ENCODE data around the gene SOX6.
"Not testable (repeated sequence)": the region's sequence is repeated elsewhere in the genome, so short reads cannot be mapped to it uniquely, and the experiment has no call there.

Gene SOX6

DNA sequence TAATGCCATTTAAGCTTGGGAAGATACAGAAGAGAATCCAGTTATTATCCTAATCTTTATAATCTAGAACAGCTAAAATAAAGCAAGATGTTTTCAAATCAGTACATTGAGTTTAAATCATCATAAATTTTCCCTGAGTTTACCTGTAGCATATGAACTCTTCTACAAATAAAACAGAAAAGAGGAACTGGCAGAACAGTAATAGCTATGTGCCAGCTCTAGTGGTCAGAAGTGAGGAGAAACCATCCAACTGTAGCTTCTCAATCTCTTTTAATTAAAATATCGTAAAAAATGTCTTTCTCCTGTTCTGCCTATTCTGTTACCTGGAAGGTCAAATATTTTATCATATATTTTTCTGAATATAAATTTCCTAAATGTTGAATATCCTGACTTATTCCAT is 266.9 kb downstream of the SOX6 start:
- DNase-seq, result no peak

DNA sequence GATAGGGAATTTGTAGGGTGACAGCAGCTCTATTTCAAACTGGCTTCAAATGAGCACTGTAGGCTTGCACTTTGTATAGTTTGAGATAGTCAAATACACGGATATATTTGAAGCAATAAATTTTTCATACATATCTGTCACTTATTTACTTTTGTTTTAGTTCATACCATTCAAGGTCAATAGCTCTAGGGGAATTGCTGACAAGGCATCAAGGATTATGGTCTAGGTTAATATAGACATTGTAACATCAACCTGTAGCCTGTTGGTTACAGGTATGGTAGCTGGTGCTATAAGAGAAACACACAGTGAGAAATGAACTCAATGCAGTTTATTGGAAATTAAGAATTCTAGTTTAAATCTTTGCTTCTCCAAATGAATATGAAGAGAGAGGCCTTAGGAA is 267.6 kb downstream of the SOX6 start:
- no peak for DNase-seq

DNA sequence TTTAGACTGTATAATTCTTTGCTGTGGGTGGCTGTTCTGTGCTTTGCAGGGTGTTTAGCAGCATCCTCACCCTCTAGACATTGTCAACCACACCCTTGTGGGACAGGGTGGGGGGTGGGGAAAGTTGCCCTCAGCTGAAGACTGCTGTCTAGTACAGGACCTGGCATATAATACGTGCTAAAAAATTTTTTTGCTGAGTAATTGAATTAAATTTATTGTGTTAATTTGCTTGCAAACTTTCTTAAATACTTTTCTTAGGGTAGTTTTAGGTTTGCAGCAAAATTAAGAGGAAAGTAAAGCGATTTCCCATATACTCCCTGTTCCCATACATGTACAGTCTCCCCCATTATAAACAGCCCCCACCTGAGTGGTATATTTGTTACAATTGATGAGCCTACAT is 268.5 kb downstream of the SOX6 start:
- DNase-seq, result no peak

DNA sequence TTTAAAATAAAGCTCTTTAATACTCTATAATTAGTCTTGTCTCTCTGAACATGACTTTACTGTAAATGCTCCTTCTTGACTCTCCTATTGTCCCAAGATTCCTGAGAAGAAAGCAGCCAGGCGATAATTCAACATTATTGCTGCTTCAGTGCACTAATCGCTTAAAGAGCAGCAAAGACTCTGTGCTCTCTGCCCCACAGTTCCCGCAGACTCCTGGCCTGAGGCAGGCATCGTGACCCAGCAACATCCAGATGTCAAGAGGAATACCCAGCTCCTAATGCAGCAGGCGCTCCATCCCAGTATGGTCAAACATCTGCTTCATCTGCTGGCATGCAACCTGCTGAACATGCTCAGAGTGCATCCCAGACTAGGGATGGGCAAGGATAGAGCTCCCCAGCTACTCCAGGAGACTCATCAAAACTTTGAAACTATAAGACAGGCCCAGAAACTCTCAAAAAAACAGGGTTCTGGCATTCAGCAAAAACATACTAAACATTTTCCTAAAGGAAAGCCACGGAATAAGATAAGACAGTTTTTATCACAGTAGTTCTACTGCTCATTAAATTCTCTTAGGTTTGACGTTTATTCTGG is 270.0 kb downstream of the SOX6 start:
- DNase-seq, result no peak

DNA sequence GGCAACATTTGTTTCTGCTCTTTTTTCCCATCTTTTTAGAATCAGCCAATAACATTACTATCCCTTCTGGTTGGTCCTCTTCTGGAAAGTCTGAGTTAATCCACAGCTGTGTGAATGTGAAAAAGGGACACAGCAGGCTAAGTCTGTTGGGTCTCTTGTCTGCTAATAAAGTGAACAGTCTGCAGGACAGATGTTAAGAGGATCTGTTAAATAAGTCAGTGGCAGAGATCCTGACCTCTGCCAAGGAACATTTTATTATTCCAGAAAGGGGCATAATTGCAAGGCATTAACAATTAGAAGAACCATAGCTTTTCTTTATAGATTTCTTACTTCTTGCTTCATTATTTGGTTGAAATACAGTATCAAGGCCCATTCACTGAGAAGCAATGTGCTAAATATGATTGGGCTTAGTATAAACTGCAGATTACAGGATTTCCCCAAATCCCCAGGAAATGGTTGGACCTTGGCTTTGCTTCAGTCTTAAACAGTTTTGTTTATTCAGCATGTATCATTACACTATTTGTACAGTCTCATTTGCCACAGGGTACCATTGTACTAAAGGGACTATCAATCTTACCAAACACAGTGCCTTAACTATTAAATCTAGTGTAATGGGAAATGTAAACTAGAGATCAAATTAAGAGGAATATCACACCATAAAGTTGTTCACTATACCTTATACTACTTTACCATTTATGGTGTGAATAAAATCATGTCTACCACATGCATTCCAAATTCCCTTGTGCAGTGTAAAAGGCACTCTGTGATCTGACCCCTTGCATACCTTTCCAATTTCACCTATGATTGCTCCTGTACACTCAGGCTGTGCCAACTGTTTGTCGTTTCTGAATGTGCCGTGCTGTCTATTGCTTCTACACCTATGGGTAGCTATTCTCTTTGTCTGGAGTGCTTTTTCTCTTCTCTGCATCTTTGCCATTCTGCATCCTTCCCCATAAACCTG is 274.0 kb downstream of the SOX6 start:
- no peak for DNase-seq

DNA sequence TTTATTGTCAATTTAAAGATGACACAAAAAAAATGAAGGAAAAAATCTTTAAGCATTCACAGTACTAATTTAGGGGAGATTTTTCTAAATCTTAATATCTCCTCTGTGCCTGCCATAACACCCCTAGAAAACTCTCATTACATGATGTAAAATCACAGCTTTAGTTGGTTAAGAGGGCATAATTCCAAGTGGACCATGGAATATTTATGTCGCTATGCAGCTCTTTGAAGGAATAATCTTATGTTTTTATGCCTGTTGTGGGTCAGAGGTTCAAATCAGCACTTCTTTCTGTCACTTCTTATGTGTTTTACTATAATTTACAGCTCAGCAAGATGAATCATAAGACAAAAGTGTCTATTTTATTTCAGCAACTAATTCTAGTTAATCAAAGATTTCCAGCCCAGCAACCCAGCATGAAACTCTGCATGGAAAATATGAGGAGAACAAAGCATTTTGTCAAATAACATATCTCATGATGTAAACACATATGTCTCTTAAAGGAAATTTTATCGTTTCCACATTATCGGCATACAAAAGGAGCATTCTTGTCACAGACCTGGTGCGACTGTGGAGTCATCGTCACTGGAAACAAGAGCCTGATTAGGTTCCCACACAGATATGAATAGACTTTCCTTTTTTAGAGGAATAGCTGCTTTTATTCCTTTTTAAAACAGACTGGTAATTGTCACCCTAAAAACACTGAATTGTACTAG is 274.8 kb downstream of the SOX6 start:
- DNase-seq, result no peak

DNA sequence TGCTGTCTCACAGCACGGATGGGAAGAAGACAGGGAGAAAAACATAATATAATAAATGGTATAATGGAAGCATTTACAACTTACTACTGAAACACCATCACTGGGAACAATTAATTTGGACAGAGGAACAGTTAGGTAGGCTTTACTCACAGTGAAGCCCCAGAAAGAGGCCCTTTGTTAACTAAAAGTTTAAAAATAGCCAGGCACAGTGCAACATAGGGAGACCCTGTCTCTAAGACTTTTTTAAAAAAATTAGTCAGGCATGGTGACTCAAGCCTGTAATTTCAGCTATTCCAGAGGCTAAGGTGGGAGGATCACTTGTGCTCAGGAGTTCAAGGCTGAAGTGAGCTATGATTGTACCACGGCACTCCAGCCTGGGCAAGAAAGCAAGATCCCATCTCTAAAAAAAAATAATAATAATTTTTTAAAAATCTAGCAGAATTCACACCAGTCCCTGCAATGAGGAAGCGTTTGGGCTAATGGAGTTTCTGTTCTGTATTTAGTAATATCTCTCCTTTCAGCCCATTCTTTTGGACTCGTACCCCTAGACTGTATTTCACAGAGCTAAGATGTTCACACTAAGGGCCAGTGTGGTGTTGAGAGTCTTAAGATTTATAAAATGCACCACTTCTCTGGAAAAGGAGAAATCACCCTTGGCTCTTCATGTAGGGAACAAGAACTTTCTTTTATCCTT is 275.5 kb downstream of the SOX6 start:
- DNase-seq, result no peak

DNA sequence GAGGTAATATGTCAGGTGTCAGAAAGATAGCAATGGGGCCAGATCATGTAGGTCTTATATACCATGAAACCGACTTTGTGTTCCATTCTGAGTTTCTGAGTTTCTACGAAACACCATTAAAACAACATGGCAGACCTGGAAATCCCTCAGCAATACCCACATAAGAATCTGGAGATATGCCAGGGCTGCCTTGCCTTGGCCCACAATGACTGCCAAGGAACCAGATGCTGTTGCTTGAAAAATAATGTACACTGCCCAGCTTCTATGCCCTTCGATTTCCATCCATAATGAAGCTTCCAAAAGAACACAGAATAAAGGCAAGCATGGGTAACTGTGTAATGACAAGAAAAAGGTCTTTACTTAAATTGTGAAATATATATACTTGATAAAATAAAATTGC is 277.4 kb downstream of the SOX6 start:
- no peak for DNase-seq

DNA sequence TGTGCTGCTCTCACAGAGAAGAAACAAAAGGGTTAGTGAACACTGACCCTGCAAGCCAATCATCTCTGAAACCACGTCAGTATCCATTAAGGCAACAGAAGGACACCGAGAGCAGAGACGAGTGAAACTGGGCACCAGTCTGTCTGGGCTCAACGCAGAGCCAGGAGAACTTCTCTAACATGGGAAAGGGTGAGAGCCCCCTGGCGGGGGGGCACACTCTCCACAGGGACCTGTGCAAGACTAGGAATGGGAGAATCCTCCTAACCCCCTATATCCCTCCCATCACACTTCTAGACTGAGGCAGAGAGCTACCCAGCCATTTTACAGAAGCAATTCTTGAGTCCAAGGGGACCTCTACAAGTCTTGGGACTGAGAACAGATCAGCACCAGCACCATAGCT is 285.8 kb downstream of the SOX6 start:
- no peak for DNase-seq

DNA sequence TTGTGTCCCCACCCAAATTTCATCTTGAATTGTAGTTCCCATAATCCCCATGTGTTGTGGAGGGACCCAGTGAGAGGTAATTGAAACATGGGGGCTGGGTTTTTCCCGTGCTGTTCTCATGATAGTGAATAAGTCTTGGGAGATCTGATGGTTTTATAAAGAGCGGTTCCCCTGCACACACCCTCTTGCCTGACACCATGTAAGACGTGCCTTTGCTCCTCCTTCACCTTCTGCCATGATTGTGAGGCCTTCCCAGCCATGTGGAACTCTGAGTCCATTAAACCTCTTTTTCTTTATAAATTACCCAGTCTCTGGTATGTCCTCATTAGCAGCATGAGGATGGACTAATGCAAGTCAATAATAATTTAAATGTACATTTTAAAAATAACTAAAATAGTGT is 289.1 kb downstream of the SOX6 start:
- DNase-seq, result not testable (repeated sequence)

DNA sequence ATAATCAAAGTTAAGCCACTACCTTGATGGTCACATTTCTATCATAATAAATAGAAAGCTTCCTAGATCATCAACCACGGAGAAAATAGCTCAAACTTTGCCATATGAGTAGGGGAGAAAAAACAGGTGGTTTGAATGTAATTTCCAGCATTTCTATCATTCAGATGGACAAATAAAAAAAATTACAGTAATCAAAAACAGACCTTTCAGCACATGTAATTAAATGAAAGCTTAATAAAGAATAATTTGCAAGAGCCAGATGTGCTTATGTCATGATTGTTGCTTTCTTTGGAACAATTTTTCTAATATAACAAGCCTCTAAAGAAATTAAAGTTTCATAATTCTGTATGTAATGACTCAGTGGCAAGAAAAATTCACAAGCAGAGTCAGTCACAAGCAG is 297.0 kb downstream of the SOX6 start:
- no peak for DNase-seq

DNA sequence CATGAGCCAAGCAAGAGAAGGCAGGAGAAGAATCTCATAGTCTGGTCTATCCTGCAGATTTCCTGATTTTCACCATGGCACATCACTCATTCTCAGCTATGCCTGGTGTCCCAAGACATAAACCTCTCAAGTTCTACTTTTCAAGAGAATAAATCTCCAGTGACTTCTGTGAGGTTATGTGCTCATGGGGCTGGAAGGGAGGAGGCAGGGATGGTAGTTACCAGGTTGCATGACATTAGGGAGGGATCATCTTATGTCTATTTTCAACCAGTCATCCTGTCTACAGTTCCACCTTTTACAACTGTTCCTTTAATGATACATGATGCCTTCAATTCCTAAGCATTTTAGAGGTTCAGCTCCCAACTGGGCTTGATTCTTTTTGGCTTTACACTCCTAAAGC is 297.7 kb downstream of the SOX6 start:
- DNase-seq, result no peak

DNA sequence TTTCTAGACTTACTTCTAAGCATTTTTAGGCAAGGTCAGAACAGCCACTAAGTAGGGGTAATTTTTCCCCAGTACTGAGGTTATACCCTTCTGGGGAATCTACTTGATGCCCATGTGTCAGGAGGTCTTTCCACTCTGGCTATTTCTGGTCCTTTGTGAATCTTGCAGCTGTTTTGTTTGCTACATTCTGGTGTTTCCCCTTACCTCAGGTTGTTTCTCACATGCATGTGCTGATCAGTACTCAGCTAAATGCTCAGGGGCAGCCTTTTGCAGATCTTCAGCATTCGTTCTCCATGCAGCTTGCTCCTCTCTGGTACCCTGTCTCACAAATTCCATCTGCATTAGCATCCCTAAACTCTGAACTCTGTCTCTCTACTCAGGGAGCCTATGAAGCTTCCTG is 303.6 kb downstream of the SOX6 start:
- no peak for DNase-seq

DNA sequence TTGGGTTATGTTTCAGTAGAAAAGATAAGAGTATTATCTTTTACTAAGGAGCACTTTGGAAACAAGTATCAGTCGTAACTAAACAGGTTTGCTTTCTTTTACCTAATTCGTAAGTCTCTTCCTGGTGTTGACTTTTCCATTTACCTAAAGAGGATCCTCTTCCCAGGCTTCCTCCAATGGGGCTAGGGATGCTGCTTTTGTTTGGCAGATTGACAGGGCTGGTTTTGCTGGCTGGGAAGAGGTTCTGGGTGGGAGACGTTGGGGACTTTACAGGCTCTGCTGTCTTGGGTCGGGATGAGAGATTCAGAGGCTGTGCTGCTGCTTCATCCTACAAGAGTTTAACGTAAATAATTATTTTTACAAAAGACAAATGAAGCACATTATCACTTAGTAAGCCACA is 306.7 kb downstream of the SOX6 start:
- DNase-seq, result no peak

DNA sequence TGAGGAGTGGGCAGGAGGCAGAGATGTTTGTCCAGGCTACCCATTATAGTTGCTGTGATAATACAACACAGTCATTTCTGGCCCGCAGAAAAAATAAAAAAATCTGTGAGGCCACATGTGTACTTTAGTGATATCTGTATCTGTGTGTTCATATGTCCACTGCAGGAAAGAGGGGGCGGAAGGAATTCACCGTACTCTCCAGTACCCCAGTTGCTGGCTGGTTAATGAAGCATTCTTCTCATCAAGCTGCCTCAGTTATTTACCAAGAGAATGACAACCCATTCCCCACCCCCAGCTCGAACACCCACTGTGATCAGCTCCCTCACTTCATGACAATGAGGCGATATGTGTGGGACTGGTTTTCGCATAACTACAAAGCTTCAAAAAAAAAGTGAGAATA is 309.3 kb downstream of the SOX6 start:
- no peak for DNase-seq

DNA sequence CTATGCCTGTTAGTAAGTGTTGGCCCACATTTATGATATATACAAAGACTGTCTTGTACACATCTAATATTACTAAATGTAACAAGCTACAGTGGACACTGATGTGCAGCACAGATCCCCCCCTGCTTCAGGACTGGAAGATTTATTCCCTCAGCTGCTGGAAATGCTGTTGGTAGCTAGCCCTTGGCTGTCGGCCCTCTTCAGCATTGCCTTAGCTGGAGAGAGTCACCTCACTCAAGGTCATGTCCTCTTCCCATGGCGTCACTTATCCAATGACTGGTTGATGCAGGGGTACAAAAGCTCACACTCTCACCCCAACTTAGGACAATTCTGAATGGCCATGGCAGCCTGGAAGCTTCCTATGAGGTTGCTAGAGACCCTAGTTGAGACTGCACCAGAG is 312.7 kb downstream of the SOX6 start:
- DNase-seq, result no peak

DNA sequence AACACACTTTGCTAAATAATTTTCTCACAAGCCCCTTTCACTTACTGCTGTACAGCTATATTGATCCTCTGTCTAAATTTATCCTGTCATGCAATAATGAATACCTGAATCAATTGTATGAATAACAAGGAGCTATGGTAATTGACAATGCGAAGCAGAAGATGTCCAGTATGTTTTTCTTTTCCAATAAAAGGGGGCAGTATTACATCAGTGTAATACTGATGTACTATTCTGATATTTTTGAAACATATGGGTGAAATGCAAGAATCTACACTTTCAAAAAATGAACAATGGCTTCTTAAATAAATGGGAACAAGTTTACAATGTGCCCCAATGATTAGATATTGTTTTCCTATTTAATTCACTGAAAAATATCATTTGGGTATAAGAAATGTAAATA is 315.1 kb downstream of the SOX6 start:
- DNase-seq, result no peak

DNA sequence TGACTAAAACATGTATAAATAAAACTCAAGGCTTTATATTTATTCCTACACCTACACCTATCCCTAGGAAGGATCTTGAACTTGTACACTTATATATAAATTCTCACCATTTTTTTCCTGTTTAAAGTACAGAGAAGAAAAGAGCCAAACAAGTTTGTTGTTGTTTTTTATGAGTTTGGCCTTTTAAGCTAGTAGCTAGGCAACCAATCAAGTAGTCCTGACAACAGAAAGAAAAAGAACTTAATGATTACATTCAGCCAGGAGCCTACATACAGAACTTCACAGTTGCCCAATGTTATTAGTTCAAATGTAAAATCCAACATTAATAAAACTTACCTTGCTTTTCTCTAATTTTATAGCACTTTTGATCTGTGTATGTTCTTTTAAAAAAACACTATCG is 316.2 kb downstream of the SOX6 start:
- no peak for DNase-seq

DNA sequence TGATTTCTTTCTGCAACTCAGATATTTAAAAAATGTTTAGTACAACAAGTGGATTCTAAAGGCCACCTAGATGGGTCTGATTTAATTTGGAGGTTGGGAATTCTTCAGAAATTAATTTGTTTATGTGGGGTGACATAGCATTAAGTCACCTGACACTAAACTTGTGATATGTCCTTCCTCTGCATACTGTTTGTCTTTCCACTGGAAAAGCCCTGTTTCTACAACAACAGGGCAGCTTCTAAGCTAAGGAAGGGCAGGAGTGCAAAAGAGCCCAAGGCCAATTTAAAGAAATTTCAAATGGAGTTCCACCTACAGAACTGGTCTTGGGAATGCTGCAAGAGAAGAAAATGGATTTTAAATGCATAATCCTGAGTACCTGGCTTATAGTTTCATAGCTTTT is 319.2 kb downstream of the SOX6 start:
- no peak for DNase-seq

DNA sequence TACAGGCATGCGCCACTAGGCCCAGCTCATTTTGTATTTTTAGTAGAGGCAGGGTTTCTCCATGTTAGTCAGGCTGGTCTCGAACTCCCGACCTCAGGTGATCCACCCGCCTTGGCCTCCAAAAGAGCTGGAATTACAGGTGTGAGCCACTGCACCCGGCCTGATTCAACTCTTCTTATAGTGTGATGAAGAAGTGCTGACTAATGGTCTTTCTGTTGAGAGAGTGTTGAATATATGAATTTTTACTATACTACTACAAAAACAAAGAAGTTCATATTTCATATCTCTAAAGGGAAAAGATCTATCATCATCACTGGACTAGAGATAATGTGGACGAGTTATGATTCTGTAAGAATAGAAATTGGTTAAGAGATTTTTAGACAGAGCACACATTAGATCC is 320.1 kb downstream of the SOX6 start:
- no peak for DNase-seq

DNA sequence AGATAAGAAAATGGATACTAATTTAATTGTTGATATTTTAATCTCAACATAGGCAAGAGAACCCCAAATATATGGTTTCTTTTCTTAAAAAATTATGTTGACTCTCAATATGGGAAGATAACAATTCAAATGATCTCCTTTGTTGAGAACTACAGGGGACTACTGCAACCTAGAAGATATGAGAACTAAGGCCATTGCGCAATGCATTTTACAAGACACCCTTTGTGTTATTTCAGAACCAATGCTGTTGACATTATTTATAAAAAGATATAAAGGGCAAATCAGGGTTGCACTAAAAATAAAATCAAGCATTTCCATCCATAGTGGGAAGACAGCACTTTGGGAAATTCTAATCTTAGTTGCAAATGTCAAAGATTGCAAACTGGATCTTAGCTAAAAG is 322.3 kb downstream of the SOX6 start:
- no peak for DNase-seq

DNA sequence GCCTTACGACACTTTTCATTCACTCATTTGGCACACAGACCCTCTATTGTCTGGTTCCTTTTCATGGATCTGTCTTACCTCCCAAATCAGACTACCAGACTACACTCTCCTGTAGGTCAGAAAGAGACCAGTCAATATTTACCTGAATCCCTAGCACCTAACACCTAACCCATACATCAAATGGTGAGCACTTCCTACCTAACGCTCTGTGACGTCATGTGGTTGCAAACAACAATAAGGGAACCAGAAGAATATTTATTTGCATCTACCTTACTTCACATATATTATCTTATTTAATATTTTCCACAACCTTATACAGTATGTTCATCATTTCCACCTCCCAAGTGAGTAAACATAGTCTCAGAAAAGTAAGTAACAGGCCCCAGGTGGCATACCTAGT is 323.4 kb downstream of the SOX6 start:
- no peak for DNase-seq

DNA sequence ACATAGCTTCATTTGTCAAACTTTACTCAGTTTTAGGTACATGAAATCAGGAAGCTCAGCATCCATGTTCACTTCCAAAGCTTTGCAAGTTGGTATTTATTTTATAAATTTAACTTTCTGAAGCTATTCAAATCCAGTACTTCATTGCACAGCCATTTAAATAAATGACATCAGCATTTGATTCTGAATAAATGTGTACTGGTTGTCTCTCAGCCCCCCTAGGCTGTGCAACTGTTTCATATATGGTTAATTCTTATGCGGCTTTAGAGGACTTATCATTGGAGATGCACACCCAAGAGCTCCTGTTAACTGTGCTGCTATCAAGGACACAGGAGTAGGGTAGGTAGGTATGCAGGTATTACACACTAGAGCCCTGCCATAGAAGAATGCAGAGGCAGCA is 325.1 kb downstream of the SOX6 start:
- DNase-seq, result no peak
